A549 (cell line): ENCODE data around the gene SH2D4B. TPM values are rescaled to one million over a fixed set of nuclear protein-coding genes. Genes with fewer than 3 reads are reported as not detected.
"Not testable (repeated sequence)": the region's sequence is repeated elsewhere in the genome, so short reads cannot be mapped to it uniquely, and the experiment has no call there.

ENCODE experiments used
- ATAC-seq, 2 experiments: fragments of 200-7000 bp in 1 of 2; fragments of >200 bp in 1 of 2; cut with Nextera tagmentation in 1 of 2; cut with Tn5 transposase in 1 of 2; 3 replicates each; pipeline versions ENCODE4 v1.8.0 to v1.9.1; 2018 to 2020; ENCODE audit warnings: mild to moderate bottlenecking in 1 of 2, moderate library complexity in 1 of 2
- CTCF ChIA-PET: fragments of 300-600 bp; sonication (Branson Sonifier 250); formaldehyde crosslinking; extraction: SDS; loops from one replicate; lab custom pipeline; 2021; ENCODE audit warnings: antibody characterized with exemption, inconsistent platforms; lab: Yijun Ruan, JAX
- POLR2A ChIA-PET: fragments of 350-600 bp; formaldehyde crosslinking; extraction: SDS; loops from one replicate; lab custom pipeline; 2021; ENCODE audit warnings: antibody characterized with exemption, inconsistent platforms; lab: Yijun Ruan, JAX
- DNase-seq, 2 experiments: peaks; one replicate each; pipeline versions ENCODE4 v3.0.0 to v3.0.0-alpha.2; 2011 to 2016; ENCODE audit warnings: low read depth in 1 of 2, low spot score in 1 of 2
- FAIRE-seq: peaks from 2 replicates; lab custom pipeline; 2011; peaks lifted over from hg19 to GRCh38; lab: Jason Lieb, UNC
- H3K27ac ChIP-seq, 2 experiments: fragments of >200 bp; sonication (Bioruptor Twin); formaldehyde crosslinking; 3 replicates each; pipeline ENCODE4 v1.5.1; 2016 to 2017
- H3K4me1 ChIP-seq: fragments of >200 bp; sonication (Bioruptor Twin); formaldehyde crosslinking; 3 replicates; pipeline ENCODE4 v1.6.1; 2016
- H3K4me2 ChIP-seq: fragments of >200 bp; sonication (Bioruptor Twin); formaldehyde crosslinking; 3 replicates; pipeline ENCODE4 v1.6.1; 2016
- H3K4me3 ChIP-seq: fragments of >200 bp; sonication (Bioruptor Twin); formaldehyde crosslinking; 3 replicates; pipeline ENCODE4 v1.5.1; 2016
- H3K9me3 ChIP-seq: fragments of >200 bp; sonication (Bioruptor Twin); formaldehyde crosslinking; 3 replicates; pipeline ENCODE4 v1.6.1; 2016
- BHLHE40 ChIP-seq: IDR thresholded peaks from 2 replicates; pipeline ENCODE4 v1.6.1; 2012; ENCODE audit warnings: low read depth, low read length, inconsistent platforms
- CBX8 ChIP-seq: fragments of 200-600 bp; sonication (generic); IDR thresholded peaks from 2 replicates; pipeline ENCODE4 v1.6.1; 2016
- CHD2 ChIP-seq: fragments of 150-350 bp; IDR thresholded peaks from 2 replicates; pipeline ENCODE4 v1.6.1; 2014; ENCODE audit warnings: low read length; ENCODE audit not compliant: partially characterized antibody
- EHF ChIP-seq: fragments of 250-450 bp; sonication (Bioruptor Pico); IDR thresholded peaks from 2 replicates; pipeline ENCODE4 v1.5.0; 2020; ENCODE audit warnings: mild to moderate bottlenecking
- EHMT2 ChIP-seq: fragments of 200-600 bp; sonication (generic); IDR thresholded peaks from 2 replicates; pipeline ENCODE4 v1.6.1; 2016; ENCODE audit warnings: antibody characterized with exemption, low read depth, mild to moderate bottlenecking, moderate library complexity
- FOSB ChIP-seq: fragments of 250-450 bp; sonication (Bioruptor Pico); IDR thresholded peaks from 2 replicates; pipeline ENCODE4 v1.5.0; 2020; ENCODE audit warnings: mild to moderate bottlenecking, moderate library complexity
- HDAC2 ChIP-seq: fragments of 200-600 bp; sonication (generic); IDR thresholded peaks from 2 replicates; pipeline ENCODE4 v1.6.1; 2016
- HEYL ChIP-seq: fragments of 250-450 bp; sonication (Bioruptor Pico); IDR thresholded peaks from 2 replicates; pipeline ENCODE4 v1.8.0; 2021; ENCODE audit warnings: mild to moderate bottlenecking, moderate library complexity
- HOXA7 ChIP-seq: fragments of 250-450 bp; sonication (Bioruptor Pico); IDR thresholded peaks from 2 replicates; pipeline ENCODE4 v1.5.0; 2020; ENCODE audit warnings: mild to moderate bottlenecking, moderate library complexity
- HOXB13 ChIP-seq: fragments of 250-450 bp; sonication (Bioruptor Pico); IDR thresholded peaks from 2 replicates; pipeline ENCODE4 v1.5.0; 2020; ENCODE audit warnings: low read depth, mild to moderate bottlenecking, moderate library complexity
- HOXB5 ChIP-seq: fragments of 250-450 bp; sonication (Bioruptor Pico); IDR thresholded peaks from 2 replicates; pipeline ENCODE4 v1.5.0; 2020; ENCODE audit warnings: mild to moderate bottlenecking, moderate library complexity
- JUNB ChIP-seq: fragments of >200 bp; sonication (Bioruptor Twin); formaldehyde crosslinking; IDR thresholded peaks from 2 replicates; pipeline ENCODE4 v1.6.1; 2016
- MYC ChIP-seq: IDR thresholded peaks from 2 replicates; pipeline ENCODE4 v1.6.1; 2012; ENCODE audit warnings: mild to moderate bottlenecking, inconsistent platforms, low read length, improper control_type of control experiment, borderline replicate concordance
- PHF8 ChIP-seq: fragments of 200-600 bp; sonication (generic); IDR thresholded peaks from 2 replicates; pipeline ENCODE4 v1.6.1; 2016; ENCODE audit warnings: low read depth, mild to moderate bottlenecking, antibody characterized with exemption, moderate library complexity, borderline replicate concordance
- POLR2AphosphoS2 ChIP-seq: conservative IDR thresholded peaks from 2 replicates; pipeline ENCODE4 v1.6.1; 2012; ENCODE audit warnings: low read length, improper control_type of control experiment, inconsistent platforms
- RARB ChIP-seq: fragments of 250-450 bp; sonication (Bioruptor Pico); IDR thresholded peaks from 2 replicates; pipeline ENCODE4 v1.8.0; 2021; ENCODE audit warnings: mild to moderate bottlenecking, moderate library complexity
- RCOR1 ChIP-seq: fragments of 150-350 bp; IDR thresholded peaks from 2 replicates; pipeline ENCODE4 v1.6.1; 2014; ENCODE audit warnings: antibody characterized with exemption, low read length, low read depth
- RFX5 ChIP-seq: fragments of 450-650 bp; IDR thresholded peaks from 2 replicates; pipeline ENCODE4 v1.7.1; 2014; ENCODE audit warnings: antibody characterized with exemption, mild to moderate bottlenecking, moderate library complexity
- RNF2 ChIP-seq: fragments of 200-600 bp; sonication (generic); IDR thresholded peaks from 2 replicates; pipeline ENCODE4 v1.6.1; 2016; ENCODE audit warnings: low read depth, mild to moderate bottlenecking, antibody characterized with exemption, moderate library complexity, borderline replicate concordance
- SREBF2 ChIP-seq: fragments of 450-650 bp; IDR thresholded peaks from 2 replicates; pipeline ENCODE4 v1.6.1; 2014; ENCODE audit warnings: mild to moderate bottlenecking, moderate library complexity
- TFCP2L1 ChIP-seq: fragments of 250-450 bp; sonication (Bioruptor Pico); IDR thresholded peaks from 2 replicates; pipeline ENCODE4 v1.5.0; 2021; ENCODE audit warnings: mild to moderate bottlenecking
- TP53 ChIP-seq: fragments of 250-450 bp; sonication (Bioruptor Pico); IDR thresholded peaks from 2 replicates; pipeline ENCODE4 v1.5.0; 2021; ENCODE audit warnings: mild to moderate bottlenecking, moderate library complexity
- ZNF302 ChIP-seq: fragments of 250-450 bp; sonication (Bioruptor Pico); IDR thresholded peaks from 2 replicates; pipeline ENCODE4 v1.9.0; 2021; ENCODE audit warnings: inconsistent platforms, mild to moderate bottlenecking, moderate library complexity
- ZSCAN20 ChIP-seq: fragments of 250-450 bp; sonication (Bioruptor Pico); IDR thresholded peaks from 2 replicates; pipeline ENCODE4 v1.8.0; 2022; ENCODE audit warnings: mild to moderate bottlenecking, moderate library complexity
- WGBS: methylation state at CpG from one replicate; pipeline ENCODE4 v1.1.6; 2017; ENCODE audit errors: missing lambda C conversion rate; 5-methylcytosine and 5-hydroxymethylcytosine counted together
- polyA plus RNA-seq, 4 experiments: library from polyadenylated mRNA; depleted of rRNA in 3 of 4; stranded (reverse); fragments of >200 nt; fragmentation: RNase III in 1 of 4; extraction: RNeasy Plus Mini Kit Qiagen cat#74134 plus additional on column Dnase treatment in 1 of 4; gene quantifications; 2 replicates in 3 of 4; 3 replicates in 1 of 4; pipeline ENCODE4 v1.2.3, GENCODE V29; 2011 to 2017
- TF ChIP-seq, protein P1 (sequence below): fragments of >200 bp; sonication (Bioruptor Twin); formaldehyde crosslinking; IDR thresholded peaks from 3 replicates; pipeline ENCODE4 v1.5.1; 2016
- TF ChIP-seq, protein P2 (sequence below): IDR thresholded peaks from 2 replicates; pipeline ENCODE4 v1.6.1; 2012
- TF ChIP-seq, protein P3 (sequence below): fragments of >200 bp; sonication (Bioruptor Twin); formaldehyde crosslinking; IDR thresholded peaks from 2 replicates; pipeline ENCODE4 v1.6.1; 2016
- TF ChIP-seq, protein P4 (sequence below): fragments of 250-450 bp; sonication (Bioruptor Pico); IDR thresholded peaks from 2 replicates; pipeline ENCODE4 v1.5.0; 2020; ENCODE audit warnings: low read depth, mild to moderate bottlenecking, moderate library complexity

Gene SH2D4B
- polyA plus RNA-seq, 2 of the 4 experiments (the other 2 are of a cell fraction): 0.01 to 0.12 TPM

DNA sequence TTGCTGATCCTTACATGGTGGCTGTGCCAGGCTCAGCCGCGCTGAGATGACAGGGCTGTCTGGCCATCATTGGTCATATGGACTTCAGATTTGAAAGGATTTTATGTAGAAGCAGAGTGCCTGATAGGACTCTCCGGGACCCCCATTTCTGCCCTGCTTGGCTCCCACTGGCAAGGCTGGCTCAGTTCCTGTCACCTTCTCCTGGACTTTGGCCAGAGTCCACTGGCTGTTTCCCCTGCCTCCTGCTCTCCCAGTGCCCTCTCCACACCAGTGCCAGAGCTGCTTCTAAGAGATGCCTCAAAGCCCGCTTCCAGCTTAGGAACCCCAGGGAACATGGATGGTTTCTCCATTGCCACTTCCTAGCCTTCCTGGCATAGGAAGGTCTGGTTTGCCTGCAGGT, 5.1 kb upstream of the SH2D4B start:
- no peak for TF ChIP-seq MYC
- no peak for TF ChIP-seq FOSB (CRISPR knock-in tag)
- ChIA-PET POLR2A (no interaction called here), CTCF (interaction anchor here (1.4 to 9.3 kb wide), 3 partner anchors 25 to 150 kb away, joined by 3 to 81 read pairs (median 9); no protein-coding TSS in a partner anchor)
- 0 out of 3 replicates have a peak overlapping the region, but pooled peaks have one; percentile 23 for H3K4me2 ChIP-seq
- no peaks in the 10 kb centered on the region for H3K9me3 ChIP-seq
- no peak overlapping the region for H3K4me3 ChIP-seq
- peaks cover 48% of the 10 kb centered on the region for H3K4me1 ChIP-seq
- FAIRE-seq (no peak), DNase-seq (no peak), ATAC-seq (no peak)
- WGBS: 91% methylated on average over 4 of the region's 4 CpGs
- H3K27ac ChIP-seq: peak overlapping the region; percentile 6 to 69

DNA sequence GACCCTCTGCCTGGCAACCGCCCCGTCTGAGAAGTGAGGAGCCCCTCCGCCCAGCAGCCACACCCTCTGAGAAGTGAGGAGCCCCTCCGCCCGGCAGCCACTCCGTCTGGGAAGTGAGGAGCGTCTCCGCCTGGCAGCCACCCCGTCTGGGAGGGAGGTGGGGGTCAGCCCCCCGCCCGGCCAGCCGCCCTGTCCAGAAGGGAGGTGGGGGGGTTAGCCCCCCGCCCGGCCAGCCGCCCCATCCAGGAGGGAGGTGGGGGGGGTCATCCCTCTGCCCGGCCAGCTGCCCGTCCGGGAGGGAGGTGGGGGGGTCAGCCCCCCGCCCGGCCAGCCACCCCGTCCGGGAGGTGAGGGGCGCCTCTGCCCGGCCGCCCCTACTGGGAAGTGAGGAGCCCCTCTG, 3.6 kb upstream of the SH2D4B start:
- H3K9me3 ChIP-seq, FAIRE-seq, DNase-seq, H3K4me2 ChIP-seq, CTCF ChIA-PET, H3K4me3 ChIP-seq, ATAC-seq, POLR2A ChIA-PET, H3K27ac ChIP-seq: not testable (repeated sequence)
- WGBS: no CpG with 5 or more reads among the region's 25 CpGs
- H3K4me1 ChIP-seq: peaks cover 44% of the 10 kb centered on the region

DNA sequence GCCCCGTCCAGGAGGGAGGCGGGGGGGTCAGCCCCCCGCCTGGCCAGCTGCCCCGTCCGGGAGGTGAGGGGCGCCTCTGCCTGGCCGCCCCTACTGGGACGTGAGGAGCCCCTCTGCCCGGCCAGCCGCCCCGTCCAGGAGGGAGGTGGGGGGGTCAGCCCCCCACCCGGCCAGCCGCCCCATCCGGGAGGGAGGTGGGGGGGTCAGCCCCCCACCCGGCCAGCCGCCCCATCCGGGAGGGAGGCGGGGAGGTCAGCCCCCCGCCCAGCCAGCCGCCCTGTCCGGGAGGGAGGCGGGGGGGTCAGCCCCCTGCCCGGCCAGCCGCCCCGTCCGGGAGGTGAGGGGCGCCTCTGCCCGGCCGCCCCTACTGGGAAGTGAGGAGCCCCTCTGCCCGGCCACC, 3.1 kb upstream of the SH2D4B start:
- H3K27ac ChIP-seq, ATAC-seq, H3K4me3 ChIP-seq, POLR2A ChIA-PET, CTCF ChIA-PET, DNase-seq, H3K4me2 ChIP-seq, FAIRE-seq, H3K9me3 ChIP-seq: not testable (repeated sequence)
- peaks cover 38% of the 10 kb centered on the region for H3K4me1 ChIP-seq
- WGBS: no CpG with 5 or more reads among the region's 30 CpGs

DNA sequence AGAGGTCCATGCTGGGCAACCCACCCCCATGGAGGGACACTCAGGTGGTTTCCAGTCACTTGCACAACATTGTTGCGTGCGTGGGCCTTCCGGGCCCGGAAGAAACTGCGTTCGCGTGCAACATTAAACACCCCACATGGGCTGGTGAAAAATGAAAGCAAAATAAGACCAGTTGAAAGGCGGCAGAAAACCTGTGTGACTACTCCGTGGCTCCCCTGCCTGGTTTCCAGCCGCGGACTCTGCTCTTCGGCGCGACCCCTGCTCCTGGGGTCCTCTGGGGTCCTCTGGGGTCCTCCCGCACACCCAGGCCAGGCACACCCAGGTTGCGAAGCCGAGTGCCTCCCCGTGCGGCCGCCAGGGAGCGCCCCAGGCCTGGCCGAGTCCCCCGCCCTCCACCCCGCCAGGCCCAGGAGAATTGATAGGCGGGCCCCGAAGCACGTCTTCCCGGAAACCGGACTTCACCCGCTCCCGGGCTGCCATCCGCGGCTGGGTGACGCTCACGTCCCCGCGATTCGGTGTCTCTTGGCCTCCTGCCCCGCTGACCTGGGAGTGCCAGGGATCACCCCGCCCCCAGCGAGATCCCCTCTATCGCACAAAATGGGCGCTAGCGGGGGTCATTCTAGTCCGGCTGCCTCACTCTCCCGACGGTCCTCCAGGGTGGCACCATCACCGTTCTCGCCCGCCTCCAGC, 1.9 kb upstream of the SH2D4B start:
- no peak for FAIRE-seq
- 1% methylated on average over 31 of the region's 50 CpGs for WGBS
- H3K4me3 ChIP-seq: peak overlapping the region; percentile 56
- POLR2A ChIA-PET: interaction anchor here (0.6 kb wide), 1 partner anchor 15 kb away, joined by 3 read pairs; no protein-coding TSS in a partner anchor
- H3K4me1 ChIP-seq: peaks cover 27% of the 10 kb centered on the region
- CTCF ChIA-PET: interaction anchor here (0.6 to 2.7 kb wide), 21 partner anchors 11 to 153 kb away, joined by 3 to 33 read pairs (median 4); partner anchors contain the start of gene PRXL2A
- DNase-seq: peak; percentile 82 to 89
- no peaks in the 10 kb centered on the region for H3K9me3 ChIP-seq
- ATAC-seq: peak; percentile 92 to 96
- H3K4me2 ChIP-seq: peak overlapping the region; percentile 85
- H3K27ac ChIP-seq: peak overlapping the region; percentile 79 to 97
- TF ChIP-seq HDAC2: no peak
- no peak for TF ChIP-seq ZNF302
- no peak for TF ChIP-seq POLR2AphosphoS2
- TF ChIP-seq RNF2: no peak
- TF ChIP-seq RARB (CRISPR knock-in tag): no peak
- no peak for TF ChIP-seq HOXA7 (CRISPR knock-in tag)
- TF ChIP-seq, protein P1, sequence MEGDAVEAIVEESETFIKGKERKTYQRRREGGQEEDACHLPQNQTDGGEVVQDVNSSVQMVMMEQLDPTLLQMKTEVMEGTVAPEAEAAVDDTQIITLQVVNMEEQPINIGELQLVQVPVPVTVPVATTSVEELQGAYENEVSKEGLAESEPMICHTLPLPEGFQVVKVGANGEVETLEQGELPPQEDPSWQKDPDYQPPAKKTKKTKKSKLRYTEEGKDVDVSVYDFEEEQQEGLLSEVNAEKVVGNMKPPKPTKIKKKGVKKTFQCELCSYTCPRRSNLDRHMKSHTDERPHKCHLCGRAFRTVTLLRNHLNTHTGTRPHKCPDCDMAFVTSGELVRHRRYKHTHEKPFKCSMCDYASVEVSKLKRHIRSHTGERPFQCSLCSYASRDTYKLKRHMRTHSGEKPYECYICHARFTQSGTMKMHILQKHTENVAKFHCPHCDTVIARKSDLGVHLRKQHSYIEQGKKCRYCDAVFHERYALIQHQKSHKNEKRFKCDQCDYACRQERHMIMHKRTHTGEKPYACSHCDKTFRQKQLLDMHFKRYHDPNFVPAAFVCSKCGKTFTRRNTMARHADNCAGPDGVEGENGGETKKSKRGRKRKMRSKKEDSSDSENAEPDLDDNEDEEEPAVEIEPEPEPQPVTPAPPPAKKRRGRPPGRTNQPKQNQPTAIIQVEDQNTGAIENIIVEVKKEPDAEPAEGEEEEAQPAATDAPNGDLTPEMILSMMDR: peak; percentile 76
- TF ChIP-seq HOXB13 (CRISPR knock-in tag): no peak
- TF ChIP-seq HOXB5 (CRISPR knock-in tag): peak; percentile 11; the same call in 1 of the 2 replicates
- no peak for TF ChIP-seq MYC
- no peak for TF ChIP-seq BHLHE40
- no peak for TF ChIP-seq TFCP2L1
- no peak for TF ChIP-seq JUNB
- TF ChIP-seq PHF8: peak; percentile 69
- TF ChIP-seq TP53 (CRISPR knock-in tag): no peak
- TF ChIP-seq RCOR1: no peak
- TF ChIP-seq SREBF2: no peak
- TF ChIP-seq RFX5: no peak
- TF ChIP-seq, protein P2, sequence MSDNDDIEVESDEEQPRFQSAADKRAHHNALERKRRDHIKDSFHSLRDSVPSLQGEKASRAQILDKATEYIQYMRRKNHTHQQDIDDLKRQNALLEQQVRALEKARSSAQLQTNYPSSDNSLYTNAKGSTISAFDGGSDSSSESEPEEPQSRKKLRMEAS: peak; percentile 72; the same call in 1 of the 2 replicates
- TF ChIP-seq, protein P3, sequence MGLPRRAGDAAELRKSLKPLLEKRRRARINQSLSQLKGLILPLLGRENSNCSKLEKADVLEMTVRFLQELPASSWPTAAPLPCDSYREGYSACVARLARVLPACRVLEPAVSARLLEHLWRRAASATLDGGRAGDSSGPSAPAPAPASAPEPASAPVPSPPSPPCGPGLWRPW: no peak
- TF ChIP-seq EHF (CRISPR knock-in tag): no peak
- no peak for TF ChIP-seq CHD2
- no peak for TF ChIP-seq CBX8
- TF ChIP-seq ZSCAN20 (CRISPR knock-in tag): no peak
- TF ChIP-seq, protein P4, sequence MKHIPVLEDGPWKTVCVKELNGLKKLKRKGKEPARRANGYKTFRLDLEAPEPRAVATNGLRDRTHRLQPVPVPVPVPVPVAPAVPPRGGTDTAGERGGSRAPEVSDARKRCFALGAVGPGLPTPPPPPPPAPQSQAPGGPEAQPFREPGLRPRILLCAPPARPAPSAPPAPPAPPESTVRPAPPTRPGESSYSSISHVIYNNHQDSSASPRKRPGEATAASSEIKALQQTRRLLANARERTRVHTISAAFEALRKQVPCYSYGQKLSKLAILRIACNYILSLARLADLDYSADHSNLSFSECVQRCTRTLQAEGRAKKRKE (CRISPR knock-in tag): 0 out of 2 replicates have a peak, but pooled peaks have one; percentile 27
- TF ChIP-seq FOSB (CRISPR knock-in tag): no peak
- TF ChIP-seq HEYL (CRISPR knock-in tag): no peak
- no peak for TF ChIP-seq EHMT2
